NCI-H774 (cell line): ENCODE data around the gene RBM19.
"Not testable (repeated sequence)": the region's sequence is repeated elsewhere in the genome, so short reads cannot be mapped to it uniquely, and the experiment has no call there.

Experiments used
- DNase-seq: peaks from one replicate; lab custom pipeline; 2025; lab: John Stamatoyannopoulos, UW

Gene RBM19

GRCh38 chr12:113831476-113831875 is 134.6 kb downstream of the RBM19 start:
- DNase-seq = no peak

- no peak for DNase-seq
Measured at GRCh38 chr12:113831016-113831415, 135.1 kb downstream of the RBM19 start.

GRCh38 chr12:113829212-113829611 is 136.9 kb downstream of the RBM19 start:
- DNase-seq = no peak

- no peak for DNase-seq
Measured at GRCh38 chr12:113827539-113828114, 138.5 kb downstream of the RBM19 start.

GRCh38 chr12:113826805-113827538 is 139.2 kb downstream of the RBM19 start:
- no peak for DNase-seq

GRCh38 chr12:113825705-113826104 is 140.4 kb downstream of the RBM19 start:
- no peak for DNase-seq

- no peak for DNase-seq
Measured at GRCh38 chr12:113823816-113824215, 142.3 kb downstream of the RBM19 start.

GRCh38 chr12:113823016-113823415 is 143.1 kb downstream of the RBM19 start:
- DNase-seq = no peak

GRCh38 chr12:113820842-113821241 is 145.3 kb downstream of the RBM19 start:
- DNase-seq = no peak

GRCh38 chr12:113820309-113820708 is 145.8 kb downstream of the RBM19 start:
- DNase-seq = no peak

GRCh38 chr12:113819495-113819894 is 146.6 kb downstream of the RBM19 start:
- no peak for DNase-seq

- DNase-seq = no peak
Measured at GRCh38 chr12:113818833-113819232, 147.3 kb downstream of the RBM19 start.

- no peak for DNase-seq
Measured at GRCh38 chr12:113818283-113818682, 147.8 kb downstream of the RBM19 start.

GRCh38 chr12:113816866-113817265 is 149.3 kb downstream of the RBM19 start:
- no peak for DNase-seq

- no peak for DNase-seq
Measured at GRCh38 chr12:113815031-113815430, 151.1 kb downstream of the RBM19 start.

- DNase-seq = no peak
Measured at GRCh38 chr12:113813229-113813541, 152.9 kb downstream of the RBM19 start.

- DNase-seq = no peak
Measured at GRCh38 chr12:113812411-113813228, 153.5 kb downstream of the RBM19 start.

GRCh38 chr12:113809462-113810220 is 156.5 kb downstream of the RBM19 start:
- not testable (repeated sequence) for DNase-seq

- DNase-seq = no peak
Measured at GRCh38 chr12:113808095-113808951, 157.8 kb downstream of the RBM19 start.

- no peak for DNase-seq
Measured at GRCh38 chr12:113805673-113806072, 160.5 kb downstream of the RBM19 start.

- DNase-seq = no peak
Measured at GRCh38 chr12:113804961-113805600, 161.0 kb downstream of the RBM19 start.
